Choroid plexus epithelial cell (primary cell): ENCODE results near the gene PCBP1.
A peak's percentile ranks its signal among the peaks of the same experiment; 100 is the strongest.

ENCODE experiments used
- DNase-seq: peaks from one replicate; pipeline ENCODE4 v3.0.0-alpha.2; 2010; ENCODE audit warnings: low read depth
- H3K4me3 ChIP-seq: 2 replicates; pipeline ENCODE4 v1.5.1; 2011; ENCODE audit warnings: low read depth, mild to moderate bottlenecking, control low read depth, low read length, moderate library complexity
- TF ChIP-seq, protein P1 (sequence below): conservative IDR thresholded peaks from 2 replicates; pipeline ENCODE4 v1.5.1; 2011; ENCODE audit warnings: low read depth, mild to moderate bottlenecking, control low read depth, inconsistent platforms, low read length, moderate library complexity

The PCBP1 gene

GRCh38 chr2:70061317-70061716 lies 26.0 kb upstream of the PCBP1 start:
- TF ChIP-seq, protein P1, sequence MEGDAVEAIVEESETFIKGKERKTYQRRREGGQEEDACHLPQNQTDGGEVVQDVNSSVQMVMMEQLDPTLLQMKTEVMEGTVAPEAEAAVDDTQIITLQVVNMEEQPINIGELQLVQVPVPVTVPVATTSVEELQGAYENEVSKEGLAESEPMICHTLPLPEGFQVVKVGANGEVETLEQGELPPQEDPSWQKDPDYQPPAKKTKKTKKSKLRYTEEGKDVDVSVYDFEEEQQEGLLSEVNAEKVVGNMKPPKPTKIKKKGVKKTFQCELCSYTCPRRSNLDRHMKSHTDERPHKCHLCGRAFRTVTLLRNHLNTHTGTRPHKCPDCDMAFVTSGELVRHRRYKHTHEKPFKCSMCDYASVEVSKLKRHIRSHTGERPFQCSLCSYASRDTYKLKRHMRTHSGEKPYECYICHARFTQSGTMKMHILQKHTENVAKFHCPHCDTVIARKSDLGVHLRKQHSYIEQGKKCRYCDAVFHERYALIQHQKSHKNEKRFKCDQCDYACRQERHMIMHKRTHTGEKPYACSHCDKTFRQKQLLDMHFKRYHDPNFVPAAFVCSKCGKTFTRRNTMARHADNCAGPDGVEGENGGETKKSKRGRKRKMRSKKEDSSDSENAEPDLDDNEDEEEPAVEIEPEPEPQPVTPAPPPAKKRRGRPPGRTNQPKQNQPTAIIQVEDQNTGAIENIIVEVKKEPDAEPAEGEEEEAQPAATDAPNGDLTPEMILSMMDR, result no peak
- H3K4me3 ChIP-seq, result no peak overlapping the region
- no peak for DNase-seq

DNA sequence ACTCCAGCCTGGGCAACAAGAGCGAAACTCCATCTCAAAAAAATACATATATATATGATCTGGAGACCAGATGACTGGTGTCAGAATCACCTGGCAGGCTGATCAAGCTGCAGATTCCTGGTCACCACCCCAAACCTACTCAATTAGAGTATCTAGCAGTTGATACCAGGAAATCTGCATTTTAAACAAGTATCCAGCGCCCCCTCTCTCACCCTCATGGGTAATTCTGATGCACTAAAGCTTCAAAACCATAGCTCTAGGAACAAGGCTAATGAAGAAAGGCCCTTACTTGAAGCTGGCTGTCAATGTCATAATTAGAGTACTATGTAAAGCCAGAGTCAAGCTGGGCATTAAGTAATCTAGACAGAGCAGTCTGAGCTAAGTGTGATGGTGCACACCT lies 25.0 kb upstream of the PCBP1 start:
- TF ChIP-seq, protein P1, result no peak
- DNase-seq, result no peak
- no peak overlapping the region for H3K4me3 ChIP-seq

DNA sequence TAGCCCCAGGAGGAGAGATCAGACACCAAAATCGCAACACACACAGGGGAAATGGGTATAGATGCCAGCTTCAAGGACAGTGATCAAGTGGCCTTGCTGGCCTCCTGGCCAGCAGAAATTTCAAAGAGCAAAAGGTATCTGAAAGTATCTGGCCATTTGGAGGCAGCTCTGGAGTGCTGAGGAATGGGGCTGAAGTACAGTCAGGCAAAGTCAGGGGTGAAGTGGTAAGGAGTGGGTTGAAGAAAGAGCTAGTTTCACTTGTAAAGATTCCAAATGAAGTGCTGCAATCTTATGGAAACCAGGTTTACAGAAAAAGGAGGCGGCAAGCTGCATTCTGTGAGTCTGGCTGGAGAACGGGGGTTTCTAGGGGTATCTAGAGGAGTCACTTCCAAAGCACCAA lies 19.2 kb upstream of the PCBP1 start:
- TF ChIP-seq, protein P1, result no peak
- H3K4me3 ChIP-seq, result no peak overlapping the region
- no peak for DNase-seq

DNA sequence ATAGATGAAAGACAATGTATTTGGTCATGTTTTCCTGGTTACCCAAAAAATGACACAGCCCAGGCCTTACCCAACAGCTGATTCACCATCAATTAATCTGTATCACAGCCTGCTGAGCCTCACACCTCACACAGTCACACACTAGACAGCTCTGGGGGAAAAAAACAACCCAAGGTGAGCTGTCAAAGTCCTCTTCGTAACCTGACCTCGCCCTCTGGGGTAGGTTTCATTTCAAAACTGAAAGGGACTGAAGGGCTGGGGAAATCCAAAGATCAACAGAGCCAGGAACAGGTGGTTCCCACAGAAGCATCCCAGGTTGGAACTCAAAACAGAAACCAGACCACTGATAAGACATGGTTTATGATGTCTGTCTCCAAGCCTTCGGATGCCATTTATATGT lies 18.2 kb upstream of the PCBP1 start:
- DNase-seq, result no peak
- no peak overlapping the region for H3K4me3 ChIP-seq

DNA sequence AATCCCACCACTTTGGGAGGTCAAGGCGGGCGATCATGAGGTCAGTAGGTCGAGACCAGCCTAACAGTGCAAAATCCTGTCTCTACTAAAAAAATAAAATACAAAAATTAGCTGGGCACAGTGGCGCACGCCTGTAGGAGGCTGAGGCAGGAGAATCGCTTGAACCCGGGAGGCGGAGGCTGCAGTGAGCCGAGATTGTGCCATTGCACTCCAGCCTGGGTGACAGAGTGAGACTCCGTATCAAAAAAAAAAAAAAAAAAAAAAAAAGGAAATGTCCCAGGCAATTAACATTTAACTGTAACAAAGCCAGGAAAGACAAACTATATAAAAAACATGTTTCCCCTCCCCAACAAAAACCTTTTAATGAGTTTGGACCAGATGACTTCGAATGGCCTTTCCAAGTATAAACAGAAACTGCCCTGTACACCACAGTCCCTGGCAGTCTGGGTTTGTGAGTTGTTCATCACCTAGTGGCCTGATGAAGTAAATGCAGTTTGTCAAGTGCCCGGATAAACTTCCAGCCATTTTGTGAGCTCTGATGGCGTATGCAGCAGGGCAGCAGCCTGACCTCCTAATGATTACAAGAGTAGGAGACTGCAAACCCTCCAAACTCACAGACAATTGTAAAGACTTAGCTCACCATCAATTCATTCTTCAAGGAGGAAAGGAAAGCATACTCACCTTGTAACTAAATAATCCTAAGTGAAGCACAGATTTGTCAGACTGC lies 16.6 kb upstream of the PCBP1 start:
- TF ChIP-seq, protein P1, result peak; percentile 96
- peak; percentile 95 for DNase-seq
- no peak overlapping the region for H3K4me3 ChIP-seq

More for the DNA sequence above, 18.2 kb upstream of the PCBP1 start:
- TF ChIP-seq, protein P1, result no peak

DNA sequence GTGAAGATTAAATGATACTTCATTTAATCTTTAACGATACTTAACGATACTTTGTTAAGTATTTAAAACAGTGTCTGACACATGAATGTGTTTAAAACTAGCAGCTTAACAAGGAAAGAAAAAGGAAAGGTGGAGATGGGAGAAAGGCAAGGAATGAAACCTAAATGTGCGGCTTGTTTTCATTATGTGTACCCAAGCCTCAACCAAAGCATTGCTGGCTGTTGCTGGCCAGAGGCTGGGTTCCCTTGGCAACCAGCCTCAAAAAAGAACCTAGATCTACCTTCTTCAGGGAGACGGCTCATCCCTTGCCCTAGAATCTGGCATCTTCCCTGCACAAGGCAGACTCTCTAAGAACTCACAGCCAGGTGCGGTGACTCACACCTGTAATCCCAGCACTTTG lies 13.8 kb upstream of the PCBP1 start:
- no peak for DNase-seq
- TF ChIP-seq, protein P1, result no peak
- H3K4me3 ChIP-seq, result no peak overlapping the region

DNA sequence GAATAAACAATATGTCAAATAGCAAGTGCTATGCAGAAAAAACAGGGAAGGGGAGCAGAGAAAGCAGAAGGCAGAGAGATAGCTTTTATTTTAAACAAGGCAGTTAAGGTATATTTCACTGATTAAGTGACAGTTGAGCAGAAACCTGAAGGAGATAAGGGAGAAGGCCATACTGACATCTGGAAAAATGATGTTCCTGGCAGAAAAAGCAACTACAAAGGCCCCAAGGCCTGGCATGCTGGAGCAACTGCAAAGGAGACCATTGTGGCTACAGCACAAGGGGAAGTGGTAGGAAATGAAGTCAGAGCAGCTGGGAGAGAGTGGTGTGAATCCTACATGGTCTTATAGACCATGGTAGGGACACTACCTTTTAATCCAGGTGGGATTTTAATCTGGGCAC lies 8.9 kb upstream of the PCBP1 start:
- TF ChIP-seq, protein P1, result no peak
- no peak overlapping the region for H3K4me3 ChIP-seq
- no peak for DNase-seq
